Amniotic stem cell (primary cell): Measurements from ENCODE around the gene IGF2BP3.

Experiments used
- DNase-seq: peaks from one replicate; lab custom pipeline; 2025; lab: John Stamatoyannopoulos, UW

The IGF2BP3 gene

DNA sequence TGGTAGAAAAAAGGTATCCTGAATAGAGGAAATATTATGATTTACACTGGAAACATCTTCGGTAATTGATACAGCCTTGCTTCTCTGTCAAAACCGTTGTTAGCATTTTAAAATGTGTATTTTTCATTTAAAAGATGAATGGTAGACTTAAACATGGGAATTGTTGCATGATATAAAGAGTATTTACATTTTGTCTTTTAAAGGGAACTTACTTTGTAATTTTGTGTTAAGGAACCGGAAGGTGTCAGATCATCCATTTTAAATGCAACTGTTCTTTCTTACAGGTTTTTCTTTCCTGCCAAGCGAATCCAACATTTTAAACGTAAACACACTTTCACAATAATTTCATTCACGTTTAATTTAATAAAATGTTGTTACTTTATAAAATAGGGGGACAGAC lies 1.8 kb upstream of the IGF2BP3 start:
- no peak for DNase-seq

DNA sequence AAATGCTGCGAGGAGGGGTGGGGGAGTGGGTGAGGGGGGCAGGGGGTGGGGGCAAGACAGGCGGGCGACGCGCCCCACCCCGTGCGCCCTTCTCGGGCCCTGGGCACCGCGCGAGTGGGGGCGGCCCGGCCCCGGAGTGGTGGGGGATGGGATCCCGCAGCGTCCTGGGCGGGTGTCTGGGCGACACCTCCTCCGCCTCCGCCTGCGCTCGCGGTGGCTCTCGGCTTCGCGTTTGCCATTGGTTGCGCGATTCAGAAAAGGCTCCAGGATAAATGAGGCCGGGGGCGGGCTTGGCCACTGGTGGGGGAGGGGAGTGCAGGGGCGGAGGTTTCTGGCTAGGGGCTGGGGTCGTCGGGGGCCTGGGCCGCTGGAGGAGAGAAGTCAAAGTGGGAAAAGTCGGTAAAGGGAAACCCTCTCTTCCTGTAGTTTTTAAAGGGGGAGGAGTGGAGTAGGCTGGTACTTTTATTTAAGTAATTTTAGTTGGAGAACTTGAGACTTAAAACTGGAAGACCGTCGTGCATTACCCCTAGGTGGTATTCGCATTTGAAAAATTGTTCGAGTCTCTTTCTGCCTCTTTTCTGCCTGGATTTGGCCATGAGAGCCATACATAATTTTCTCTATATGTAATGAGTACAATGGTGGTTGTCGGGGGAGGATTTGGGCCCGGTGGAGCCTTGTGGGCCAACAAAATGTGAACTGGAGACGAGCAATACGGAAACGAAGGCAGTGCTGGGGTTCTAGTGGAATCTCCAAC lies 992 bp upstream of the IGF2BP3 start:
- peak; percentile 60 for DNase-seq

DNA sequence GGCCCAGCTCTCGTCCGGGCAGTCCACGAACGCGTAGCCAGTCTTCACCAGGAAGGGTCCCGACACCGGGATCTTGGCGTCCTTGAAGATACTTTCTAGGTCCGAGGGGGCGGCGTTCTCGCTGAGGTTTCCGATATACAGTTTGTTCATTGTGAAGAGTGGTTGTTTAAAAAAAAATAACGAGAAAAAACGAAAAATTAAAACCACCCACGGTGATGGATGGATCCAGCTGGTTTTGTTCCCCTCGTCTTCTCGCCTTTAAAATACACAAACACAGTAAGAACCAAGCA lies 385 bp downstream of the IGF2BP3 start:
- no peak for DNase-seq

DNA sequence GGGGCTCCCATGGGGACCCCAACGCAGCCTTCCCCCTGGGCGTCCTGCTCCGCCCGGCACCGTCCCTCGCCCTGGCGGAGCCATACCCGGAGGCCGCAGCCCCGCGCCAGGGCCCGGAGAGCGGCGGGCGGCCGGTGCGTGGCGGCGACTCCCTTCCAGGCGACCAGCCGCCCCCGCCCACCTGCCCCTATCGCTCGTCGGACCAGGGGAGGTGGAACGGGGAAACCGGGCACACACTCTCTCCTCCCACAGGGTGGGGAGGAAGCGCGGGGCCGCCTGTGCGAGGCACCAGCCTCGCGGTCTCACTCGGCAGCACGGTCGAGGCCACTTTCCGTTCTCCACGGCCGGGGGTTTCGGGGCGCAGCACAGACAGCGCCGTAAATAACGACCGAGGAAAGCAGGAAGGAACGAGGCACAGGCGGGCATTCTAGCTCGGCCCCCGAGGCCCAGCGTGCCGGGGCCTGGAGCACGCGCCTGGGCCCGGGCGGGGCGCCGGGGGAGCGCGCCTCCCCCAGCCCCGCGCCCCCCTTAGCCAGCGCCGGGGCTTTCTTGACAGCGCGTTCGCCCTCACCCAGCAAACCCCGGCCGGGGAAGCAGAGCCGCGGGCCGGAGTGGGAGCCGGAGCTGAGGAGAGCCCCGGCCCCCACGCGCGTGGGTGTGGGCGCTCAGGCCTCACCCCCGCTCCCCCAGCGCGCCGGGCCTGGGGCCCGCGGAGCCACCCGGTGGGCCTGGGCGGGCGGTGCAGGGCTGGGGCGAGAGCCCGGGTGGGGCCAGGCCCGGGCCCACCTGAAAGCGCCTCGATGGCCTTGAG lies 936 bp downstream of the IGF2BP3 start:
- DNase-seq, result no peak

DNA sequence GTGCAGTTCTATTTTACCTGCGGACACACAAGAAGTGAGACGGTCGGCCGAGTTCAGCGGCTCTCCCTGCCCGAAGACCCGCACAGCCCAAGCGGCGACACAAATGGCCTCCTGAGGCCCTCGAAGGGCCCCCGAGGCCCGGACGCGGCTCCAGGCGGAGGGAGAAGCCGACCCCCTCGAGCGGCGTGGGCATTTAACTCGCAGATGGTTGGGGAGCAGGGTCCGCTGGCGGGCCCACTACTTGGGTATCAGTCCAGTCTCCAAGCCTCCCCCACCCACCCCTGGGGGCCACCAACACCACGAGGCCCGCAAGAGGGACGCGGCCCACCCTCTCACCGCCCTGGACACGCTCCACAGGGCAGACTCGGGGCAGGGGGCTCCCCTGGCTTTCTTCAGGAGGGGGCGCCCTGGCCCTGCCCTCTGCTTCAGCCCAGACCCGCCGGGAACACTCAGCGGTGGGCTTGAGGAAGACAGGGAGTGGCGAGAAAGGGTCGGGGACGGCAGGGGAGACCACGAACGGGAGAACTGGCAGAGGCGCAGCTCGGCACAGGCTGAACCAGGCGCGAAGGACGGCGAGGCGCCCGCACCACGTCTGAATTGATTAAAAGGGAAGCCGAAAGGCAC lies 1.7 kb downstream of the IGF2BP3 start:
- no peak for DNase-seq

DNA sequence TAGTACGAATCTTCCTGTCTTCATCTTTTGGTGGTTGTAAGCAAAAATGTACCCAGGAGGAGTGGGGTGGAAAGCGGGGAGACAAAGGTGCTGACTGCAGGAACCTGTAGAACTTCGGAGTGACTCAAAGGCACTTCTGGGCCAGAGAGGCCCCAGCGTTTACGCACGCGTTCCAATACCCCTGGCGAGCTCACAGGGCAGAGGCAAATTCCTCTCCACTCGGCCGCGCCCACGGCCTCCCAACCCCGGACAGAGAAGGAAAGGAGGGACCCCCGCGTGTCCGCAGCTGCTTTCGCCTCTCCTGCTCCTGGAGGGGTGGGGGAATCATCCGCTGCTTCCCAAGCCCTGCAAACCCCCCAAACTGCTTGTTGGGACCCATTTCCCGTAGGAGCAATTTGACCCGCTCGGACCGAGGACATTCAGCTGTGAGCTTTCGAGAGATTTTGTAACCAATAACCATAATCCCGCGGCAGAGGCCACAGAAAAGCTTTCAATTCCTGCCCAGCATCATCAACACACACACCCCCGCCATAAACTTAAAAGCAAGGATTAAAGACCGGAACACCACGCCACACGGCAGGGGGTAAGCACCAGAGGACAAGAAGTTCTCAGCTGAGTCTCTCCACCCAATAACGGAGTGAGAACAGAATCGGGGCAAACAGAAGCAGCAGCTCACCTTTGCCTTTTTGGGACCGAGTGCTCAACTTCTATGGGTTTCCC lies 2.3 kb downstream of the IGF2BP3 start:
- DNase-seq, result no peak

DNA sequence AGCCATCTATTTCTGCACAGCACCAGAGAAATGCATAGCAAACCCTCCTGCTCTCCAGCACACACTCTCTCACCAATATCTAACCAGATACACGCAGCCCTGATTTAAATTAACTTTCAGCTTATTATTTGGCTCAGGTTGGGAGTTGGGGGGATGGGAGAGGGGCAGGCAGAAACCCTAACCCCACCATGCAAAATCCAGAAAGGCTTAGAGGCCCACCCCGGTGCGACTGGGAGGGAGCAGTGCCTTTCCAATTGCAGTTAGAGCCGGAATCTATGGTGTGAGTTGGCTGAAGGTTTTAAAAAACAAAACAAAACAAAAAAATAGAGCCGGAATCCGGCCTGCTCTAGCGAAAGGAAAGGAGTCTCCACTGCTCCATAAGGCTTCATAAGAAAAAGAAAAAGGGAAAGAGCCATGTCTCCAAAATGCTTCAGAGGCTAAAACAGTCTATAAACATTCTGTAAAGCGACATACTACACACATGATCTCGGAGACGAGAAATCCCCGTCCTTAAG lies 2.9 kb downstream of the IGF2BP3 start:
- no peak for DNase-seq

DNA sequence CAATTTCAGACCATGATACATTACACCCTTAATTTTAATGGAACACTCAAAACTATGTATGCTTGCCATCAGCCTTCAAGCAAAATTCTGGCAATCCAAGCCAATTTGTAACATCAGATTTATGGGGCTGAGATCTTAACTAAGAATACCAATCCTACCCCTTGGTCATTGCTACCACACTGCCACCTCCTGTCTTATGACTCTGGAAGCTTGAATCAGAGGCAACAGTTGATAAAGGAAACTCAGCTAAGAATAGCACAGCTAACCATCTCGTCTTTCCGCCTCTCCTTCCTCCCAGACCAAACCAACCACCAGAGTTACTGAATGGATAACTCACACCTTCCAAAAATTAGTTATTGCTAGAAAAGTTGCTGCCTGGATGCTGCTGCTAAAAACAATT lies 7.4 kb downstream of the IGF2BP3 start:
- peak; percentile 50 for DNase-seq

DNA sequence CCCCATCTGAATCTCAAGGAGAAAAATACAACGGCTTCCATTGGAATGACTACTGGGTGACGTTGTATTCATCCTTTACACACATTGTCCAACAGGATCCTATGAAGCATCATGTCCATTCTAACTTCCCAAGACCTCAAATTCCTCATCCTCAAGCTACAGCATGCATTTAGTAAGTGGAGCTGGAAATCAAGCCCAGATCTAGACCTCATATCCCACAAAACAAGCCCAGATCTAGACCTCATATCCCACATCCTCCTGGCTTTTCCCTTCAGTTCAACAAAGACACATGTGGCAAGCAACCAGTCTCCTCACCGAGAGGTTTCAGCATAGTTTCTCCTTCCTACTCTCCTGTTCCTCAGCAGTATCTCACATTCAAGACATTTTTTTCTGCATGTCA lies 12.2 kb downstream of the IGF2BP3 start:
- DNase-seq, result no peak

DNA sequence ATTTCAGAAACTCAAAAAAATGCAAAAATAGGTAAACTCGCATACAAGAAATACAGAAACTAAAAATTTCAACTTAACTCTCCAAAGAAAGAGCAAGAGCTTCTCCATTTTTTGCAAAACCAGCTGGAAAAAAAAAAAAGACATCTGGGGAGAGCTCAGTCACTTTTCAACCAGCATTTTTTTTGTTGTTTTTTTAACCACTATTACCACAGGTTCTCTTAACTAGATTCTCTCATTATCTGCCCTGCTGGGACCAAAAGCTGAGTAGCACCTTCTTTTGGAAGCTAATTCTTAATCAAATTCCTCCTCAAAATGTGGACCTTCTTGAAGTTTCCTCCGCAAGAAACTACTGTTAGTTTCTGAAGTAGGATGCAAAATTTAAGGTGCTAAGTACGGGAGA lies 14.2 kb downstream of the IGF2BP3 start:
- DNase-seq, result no peak

DNA sequence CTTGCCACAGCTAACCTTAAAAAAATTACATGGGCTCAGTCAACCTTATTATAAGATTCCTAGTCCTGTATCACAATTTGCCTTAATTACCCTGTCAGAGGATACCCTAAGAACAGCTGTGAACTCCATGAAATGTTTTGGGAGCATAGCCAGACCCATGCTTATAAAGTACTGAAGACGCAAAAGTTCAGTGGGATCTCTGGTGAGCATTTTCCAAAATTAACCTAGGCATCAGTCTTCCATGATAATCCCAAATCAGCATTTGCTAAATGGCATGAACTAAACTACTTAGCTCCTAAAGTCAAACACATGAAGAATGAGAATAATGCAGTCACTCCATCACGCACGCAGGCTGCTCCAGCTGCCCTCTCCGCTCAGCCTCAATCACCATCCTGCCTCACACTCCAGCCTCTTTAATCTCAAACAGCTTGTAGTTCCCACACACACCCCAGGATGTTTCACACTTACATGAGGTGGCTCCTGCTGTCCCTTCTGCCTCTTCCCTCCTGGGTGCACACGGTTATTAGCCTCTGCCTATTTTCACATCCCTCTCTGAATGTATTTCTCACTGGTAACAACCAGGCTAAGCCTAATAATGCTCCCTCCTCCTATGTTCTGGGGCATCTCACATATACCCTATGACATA lies 15.3 kb downstream of the IGF2BP3 start:
- no peak for DNase-seq

DNA sequence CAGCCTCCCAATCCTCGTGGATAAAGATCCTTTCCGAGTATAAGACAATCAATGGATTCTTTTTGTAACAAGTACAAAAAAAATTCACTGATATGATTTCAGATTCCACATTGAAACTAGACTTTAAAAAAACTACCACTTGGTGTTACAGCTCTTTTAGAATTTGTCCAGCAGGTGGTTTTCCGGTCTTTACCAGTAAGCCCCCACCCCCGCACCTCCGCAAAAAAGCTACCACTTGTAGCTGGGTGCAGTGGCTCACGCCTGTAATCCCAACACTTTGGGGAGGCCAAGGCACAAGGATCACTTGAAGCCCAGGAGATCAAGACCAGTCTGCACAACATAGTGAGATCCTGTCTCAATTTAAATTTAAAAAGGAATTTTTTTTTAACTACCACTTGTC lies 19.8 kb downstream of the IGF2BP3 start:
- no peak for DNase-seq

DNA sequence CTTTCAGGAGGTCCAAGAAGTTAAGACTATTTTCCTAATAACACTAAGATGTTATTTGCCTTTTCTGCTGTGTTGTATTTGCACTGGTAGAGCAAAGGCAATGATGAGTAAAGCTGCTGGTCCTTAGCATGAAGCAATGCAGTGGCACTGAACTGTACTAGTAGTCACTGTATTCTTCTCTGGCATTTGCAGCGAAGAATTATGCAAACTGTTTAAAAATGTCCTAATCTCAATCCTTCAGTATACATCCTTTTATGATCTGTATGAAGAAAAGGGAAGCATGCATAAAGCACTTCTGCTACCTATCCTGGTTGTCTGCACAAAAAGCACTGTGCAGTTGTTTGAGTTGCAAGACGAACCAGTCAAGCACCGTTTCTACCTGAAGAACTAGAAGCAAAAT lies 20.4 kb downstream of the IGF2BP3 start:
- DNase-seq, result no peak

DNA sequence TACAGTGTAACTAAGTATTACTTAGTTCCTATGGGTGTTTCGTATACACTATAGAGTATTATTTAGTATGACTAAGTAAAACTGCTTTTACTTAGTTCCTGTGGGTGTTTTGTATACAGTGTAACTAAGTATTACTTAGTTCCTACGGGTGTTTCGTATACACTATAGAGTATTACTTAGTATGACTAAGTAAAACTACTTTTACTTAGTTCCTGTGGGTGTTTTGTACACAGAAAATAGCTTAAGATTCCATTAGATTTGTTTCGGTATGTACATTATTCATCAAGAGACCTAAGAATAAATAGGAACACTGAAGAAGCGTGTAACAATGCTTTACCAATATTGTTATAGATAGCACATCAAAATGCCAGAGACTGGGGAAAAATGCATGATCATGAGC lies 25.0 kb downstream of the IGF2BP3 start:
- no peak for DNase-seq

DNA sequence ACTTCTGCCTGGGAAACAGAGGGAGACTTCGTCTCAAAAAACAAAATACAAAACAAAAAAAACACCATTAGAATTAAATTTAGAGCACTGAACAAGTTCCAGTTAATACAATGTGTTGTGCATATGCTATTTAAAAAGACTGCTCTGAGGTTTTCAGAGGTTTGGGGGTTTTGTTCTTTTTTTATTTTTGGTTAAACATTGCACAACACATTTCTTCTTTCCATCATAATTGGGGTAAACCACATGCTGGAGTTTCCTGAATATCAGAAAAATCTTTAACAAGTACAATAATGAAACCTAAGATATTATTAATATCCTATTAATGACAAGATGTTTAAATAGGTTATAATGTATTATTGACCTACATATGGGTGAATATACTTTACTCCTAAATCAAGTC lies 26.3 kb downstream of the IGF2BP3 start:
- no peak for DNase-seq

DNA sequence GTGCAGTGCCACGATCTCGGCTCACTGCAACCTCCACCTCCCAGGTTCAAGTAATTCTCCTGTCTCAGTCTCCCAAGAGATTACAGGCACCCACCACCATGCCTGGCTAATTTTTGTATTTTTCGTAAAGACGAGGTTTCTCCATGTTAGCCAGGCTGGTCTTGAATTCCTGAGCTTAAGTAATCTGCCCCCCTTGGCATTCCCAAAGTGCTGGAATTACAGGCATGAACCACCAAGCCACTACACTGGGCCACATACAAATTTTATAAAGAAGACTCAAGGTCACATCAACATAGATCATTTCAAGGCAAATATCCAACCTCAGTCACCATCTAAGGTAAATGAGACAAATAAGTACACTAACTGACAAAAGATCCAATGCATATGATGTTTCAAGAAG lies 32.1 kb downstream of the IGF2BP3 start:
- DNase-seq, result no peak

DNA sequence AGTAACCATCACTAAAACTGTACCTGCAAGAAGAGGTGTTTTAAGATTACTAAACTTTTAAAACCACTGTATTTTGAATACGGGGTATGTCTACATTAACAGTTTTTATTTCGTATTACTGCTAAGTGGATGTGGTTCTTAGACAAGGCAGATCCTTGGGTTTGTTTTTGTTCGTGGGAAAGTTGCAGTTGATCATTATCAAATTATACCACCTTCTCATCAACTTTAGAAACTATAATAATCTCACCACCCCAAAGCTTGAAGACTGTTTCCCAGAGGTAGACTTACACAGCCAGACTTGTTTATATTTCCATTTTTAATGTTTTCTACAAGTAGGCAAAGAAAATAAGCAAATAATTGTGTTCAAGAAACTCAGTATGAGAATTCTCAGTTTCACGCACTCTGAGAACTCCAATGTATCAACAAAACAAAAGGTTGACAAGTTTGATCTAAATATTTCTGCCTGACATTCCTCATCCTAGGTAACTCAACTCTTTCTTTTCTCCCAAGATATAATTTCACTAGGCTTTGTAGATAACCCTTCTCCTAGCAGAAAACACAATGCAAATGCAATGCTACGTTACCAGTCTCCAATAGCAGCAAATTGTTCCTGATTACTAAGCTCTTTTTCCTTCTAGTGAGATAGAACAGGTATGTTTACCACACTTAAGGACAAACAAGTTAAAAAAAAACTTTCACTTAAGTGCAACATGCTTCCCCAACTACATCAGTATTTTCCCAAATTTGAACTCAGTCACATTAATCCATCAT lies 36.0 kb downstream of the IGF2BP3 start:
- DNase-seq, result no peak

DNA sequence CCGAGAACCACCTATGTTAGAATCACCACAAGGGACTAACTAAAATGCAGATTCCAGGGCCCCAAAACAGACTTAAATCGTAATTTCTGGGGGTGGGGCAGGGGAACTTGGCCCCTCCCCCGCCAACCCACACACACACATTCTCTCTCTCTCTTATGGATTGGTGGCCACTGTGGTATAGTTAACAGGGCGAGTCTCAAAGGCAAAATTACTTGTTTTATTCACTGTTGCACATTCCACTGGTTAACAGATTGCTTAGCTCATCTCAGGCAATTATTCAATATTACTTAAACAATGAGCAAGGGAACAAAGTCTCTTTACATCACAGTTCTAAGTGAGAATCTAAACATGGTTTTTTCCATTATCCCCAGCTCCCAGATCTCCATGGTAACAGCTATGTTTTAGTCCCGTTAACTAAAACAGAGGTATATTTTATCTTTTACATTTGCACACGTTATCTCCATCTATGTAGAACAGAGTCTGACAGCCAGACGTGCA lies 38.5 kb downstream of the IGF2BP3 start:
- DNase-seq, result no peak

DNA sequence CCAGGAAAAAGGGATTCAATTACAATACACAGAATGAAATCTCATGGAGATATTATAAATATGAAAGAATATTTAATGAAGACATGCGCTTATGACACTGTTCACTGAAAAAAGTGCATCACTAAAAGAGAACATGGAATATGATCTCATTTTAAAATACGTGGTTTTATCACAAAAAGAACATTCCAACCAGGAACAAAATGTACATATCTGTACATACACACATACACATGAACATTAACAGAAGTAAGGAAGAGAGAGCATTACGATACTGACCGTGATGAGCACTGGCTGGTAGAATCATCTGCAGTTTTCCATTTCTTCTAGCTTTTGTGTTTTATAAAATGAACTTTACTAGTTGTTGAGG lies 39.4 kb downstream of the IGF2BP3 start:
- no peak for DNase-seq

DNA sequence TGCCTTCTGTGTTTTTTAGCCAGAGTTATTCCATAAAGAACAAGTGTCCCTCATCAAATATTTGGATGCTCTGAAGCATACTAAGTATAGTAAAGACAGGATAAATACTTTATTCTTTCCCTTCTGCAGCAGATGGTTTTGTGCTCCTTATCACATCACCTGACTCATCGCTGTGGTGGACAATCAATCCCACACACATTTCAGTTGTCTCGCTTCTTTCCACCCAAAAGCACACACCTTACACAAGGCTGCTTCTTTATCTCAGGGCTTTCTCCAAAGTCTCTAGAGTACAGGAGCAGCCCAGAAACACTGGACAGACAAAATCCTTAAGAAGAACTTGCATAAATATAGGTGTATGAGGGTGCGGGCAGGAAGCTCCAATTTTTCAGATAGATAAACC lies 43.4 kb downstream of the IGF2BP3 start:
- no peak for DNase-seq

DNA sequence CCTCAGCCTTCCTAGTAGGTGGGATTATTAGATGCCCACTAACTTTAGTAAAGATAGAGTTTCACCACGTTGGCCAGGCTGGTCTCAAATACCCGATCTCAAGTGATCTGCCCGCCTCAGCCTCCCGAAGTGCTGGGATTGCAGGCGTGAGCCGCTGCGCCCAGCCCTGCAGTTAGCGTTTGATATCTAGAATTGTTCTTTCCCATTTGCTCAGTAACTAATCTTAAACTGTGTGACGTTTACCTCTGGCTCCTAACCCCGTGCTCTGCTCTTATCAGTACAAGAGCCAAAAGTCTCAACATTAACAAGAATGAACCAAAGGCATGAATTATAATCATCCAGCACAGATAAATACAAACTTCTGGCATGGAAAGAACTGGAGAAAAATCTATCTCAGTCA lies 47.4 kb downstream of the IGF2BP3 start:
- DNase-seq, result no peak
